HEK293T (cell line): ENCODE results near the gene HAT1.

Experiments used
- CTCF ChIA-PET: fragments of 350-600 bp; formaldehyde crosslinking; extraction: SDS; loops from one replicate; lab custom pipeline; 2021; ENCODE audit warnings: antibody characterized with exemption, inconsistent platforms; lab: Yijun Ruan, JAX
- POLR2A ChIA-PET: fragments of 350-600 bp; formaldehyde crosslinking; extraction: SDS; loops from one replicate; lab custom pipeline; 2020; ENCODE audit warnings: antibody characterized with exemption, inconsistent platforms; lab: Yijun Ruan, JAX
- DNase-seq: peaks from one replicate; pipeline ENCODE4 v3.0.0; 2012; ENCODE audit warnings: mixed read lengths; ENCODE audit errors: extremely low spot score
- ARNT ChIP-seq: fragments of 450-650 bp; IDR thresholded peaks from 2 replicates; pipeline ENCODE4 v1.6.1; 2017; ENCODE audit warnings: mild to moderate bottlenecking
- BHLHE40 ChIP-seq: fragments of 450-650 bp; IDR thresholded peaks from 2 replicates; pipeline ENCODE4 v1.6.1; 2016; ENCODE audit warnings: mild to moderate bottlenecking, moderate library complexity, borderline replicate concordance
- CTBP1 ChIP-seq: fragments of 450-650 bp; IDR thresholded peaks from 2 replicates; pipeline ENCODE4 v1.6.1; 2016; ENCODE audit warnings: borderline replicate concordance
- ELF4 ChIP-seq: fragments of 450-650 bp; IDR thresholded peaks from 2 replicates; pipeline ENCODE4 v1.6.1; 2017; ENCODE audit warnings: antibody characterized with exemption
- FOXA1 ChIP-seq: fragments of 450-650 bp; IDR thresholded peaks from 2 replicates; pipeline ENCODE4 v1.6.1; 2016; ENCODE audit warnings: mild to moderate bottlenecking
- FOXK2 ChIP-seq: fragments of 450-650 bp; IDR thresholded peaks from 2 replicates; pipeline ENCODE4 v1.6.1; 2016; ENCODE audit warnings: mild to moderate bottlenecking
- FOXM1 ChIP-seq: fragments of 450-650 bp; IDR thresholded peaks from 2 replicates; pipeline ENCODE4 v1.6.1; 2017; ENCODE audit warnings: mild to moderate bottlenecking, borderline replicate concordance
- HDGF ChIP-seq: fragments of 450-650 bp; IDR thresholded peaks from 2 replicates; pipeline ENCODE4 v1.6.1; 2017; ENCODE audit warnings: antibody characterized with exemption, borderline replicate concordance
- L3MBTL2 ChIP-seq: fragments of 450-650 bp; conservative IDR thresholded peaks from 2 replicates; pipeline ENCODE4 v1.6.1; 2016; ENCODE audit warnings: mild to moderate bottlenecking
- LEF1 ChIP-seq: fragments of 450-650 bp; IDR thresholded peaks from 2 replicates; pipeline ENCODE4 v1.6.1; 2017; ENCODE audit warnings: mild to moderate bottlenecking, borderline replicate concordance
- NFRKB ChIP-seq: fragments of 450-650 bp; IDR thresholded peaks from 2 replicates; pipeline ENCODE4 v1.6.1; 2016; ENCODE audit warnings: mild to moderate bottlenecking, moderate library complexity
- SP1 ChIP-seq: fragments of 450-650 bp; IDR thresholded peaks from 2 replicates; pipeline ENCODE4 v1.6.1; 2017
- SUZ12 ChIP-seq: fragments of 450-650 bp; IDR thresholded peaks from 2 replicates; pipeline ENCODE4 v1.6.1; 2016; ENCODE audit warnings: mild to moderate bottlenecking
- TARDBP ChIP-seq: fragments of 450-650 bp; IDR thresholded peaks from 2 replicates; pipeline ENCODE4 v1.6.1; 2016
- ZNF384 ChIP-seq: fragments of 450-650 bp; IDR thresholded peaks from 2 replicates; pipeline ENCODE4 v1.6.1; 2016
- TF ChIP-seq, protein P1 (sequence below): fragments of 450-650 bp; IDR thresholded peaks from 2 replicates; pipeline ENCODE4 v1.6.1; 2016

Gene HAT1

DNA sequence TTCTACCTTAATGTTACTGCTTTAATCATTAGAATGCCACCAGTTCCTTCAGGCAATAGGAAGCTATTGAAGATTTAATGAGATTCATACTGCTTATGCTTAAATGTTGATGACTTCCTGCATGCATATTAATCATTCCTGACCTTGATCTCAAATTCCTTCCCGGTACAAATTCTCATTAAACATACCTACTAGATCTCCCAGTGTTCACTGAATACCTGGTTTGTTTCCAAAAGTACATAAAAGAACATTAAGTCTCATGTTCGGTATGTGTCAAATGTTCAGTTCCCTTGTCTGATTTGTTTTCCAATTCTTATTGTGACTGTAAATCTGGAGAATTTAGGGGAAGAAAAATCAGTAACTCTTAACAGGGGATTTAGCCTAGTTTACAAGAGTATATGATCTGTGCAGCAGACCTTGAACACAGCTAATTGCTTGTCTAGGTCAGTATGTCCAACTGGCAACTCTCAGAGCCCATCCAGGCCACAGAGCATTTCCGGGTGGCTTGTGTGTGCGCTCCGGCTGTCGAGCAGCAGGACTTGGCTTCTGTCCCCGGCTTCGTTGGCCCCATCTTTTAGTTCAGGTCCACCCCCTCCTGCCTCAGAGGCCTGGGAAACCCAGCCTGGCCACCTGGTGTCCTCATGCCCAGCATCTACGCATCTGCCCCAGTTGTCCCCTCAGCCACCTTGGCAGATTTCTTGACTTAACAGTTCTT, 90.6 kb downstream of the HAT1 start:
- ChIA-PET POLR2A (interaction anchor here (0.8 kb wide), 1 partner anchor 84 kb away, joined by 4 read pairs; no protein-coding TSS in a partner anchor), CTCF (interaction anchor here (1.3 kb wide), 1 partner anchor 9 kb away, joined by 8 read pairs; no protein-coding TSS in a partner anchor)
- TF ChIP-seq FOXK2 (no peak), ZNF384 (no peak), NFRKB (no peak), FOXM1 (no peak), CTBP1 (no peak), TARDBP (no peak)
- no peak for DNase-seq

DNA sequence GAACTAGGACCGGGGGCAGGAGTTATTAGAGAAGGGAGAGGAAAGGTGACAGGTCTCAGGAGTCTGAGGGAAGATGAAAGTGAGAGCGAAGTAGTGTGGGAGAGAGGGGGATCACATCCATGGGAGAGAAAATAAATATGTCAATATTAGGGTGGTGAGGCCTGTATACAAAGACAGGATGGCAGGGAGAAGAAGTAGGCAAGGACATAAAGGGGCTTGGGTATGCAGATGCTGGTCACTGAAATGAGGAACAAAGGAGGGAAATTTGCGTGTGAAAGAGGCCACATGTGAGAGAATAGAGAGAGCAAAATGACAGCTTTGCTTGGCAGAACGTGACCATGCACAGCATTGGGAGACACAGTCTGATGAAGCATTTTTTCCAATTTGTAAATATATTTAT, 91.1 kb downstream of the HAT1 start:
- TF ChIP-seq SP1 (no peak), CTBP1 (no peak), L3MBTL2 (no peak), ELF4 (no peak), LEF1 (no peak), BHLHE40 (no peak), HDGF (no peak), FOXK2 (no peak), SUZ12 (no peak), FOXM1 (no peak), FOXA1 (no peak), ARNT (no peak), NFRKB (no peak)
- TF ChIP-seq, protein P1, sequence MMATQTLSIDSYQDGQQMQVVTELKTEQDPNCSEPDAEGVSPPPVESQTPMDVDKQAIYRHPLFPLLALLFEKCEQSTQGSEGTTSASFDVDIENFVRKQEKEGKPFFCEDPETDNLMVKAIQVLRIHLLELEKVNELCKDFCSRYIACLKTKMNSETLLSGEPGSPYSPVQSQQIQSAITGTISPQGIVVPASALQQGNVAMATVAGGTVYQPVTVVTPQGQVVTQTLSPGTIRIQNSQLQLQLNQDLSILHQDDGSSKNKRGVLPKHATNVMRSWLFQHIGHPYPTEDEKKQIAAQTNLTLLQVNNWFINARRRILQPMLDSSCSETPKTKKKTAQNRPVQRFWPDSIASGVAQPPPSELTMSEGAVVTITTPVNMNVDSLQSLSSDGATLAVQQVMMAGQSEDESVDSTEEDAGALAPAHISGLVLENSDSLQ: no peak
- POLR2A ChIA-PET: no interaction called here
- no peak for DNase-seq
- CTCF ChIA-PET: no interaction called here

DNA sequence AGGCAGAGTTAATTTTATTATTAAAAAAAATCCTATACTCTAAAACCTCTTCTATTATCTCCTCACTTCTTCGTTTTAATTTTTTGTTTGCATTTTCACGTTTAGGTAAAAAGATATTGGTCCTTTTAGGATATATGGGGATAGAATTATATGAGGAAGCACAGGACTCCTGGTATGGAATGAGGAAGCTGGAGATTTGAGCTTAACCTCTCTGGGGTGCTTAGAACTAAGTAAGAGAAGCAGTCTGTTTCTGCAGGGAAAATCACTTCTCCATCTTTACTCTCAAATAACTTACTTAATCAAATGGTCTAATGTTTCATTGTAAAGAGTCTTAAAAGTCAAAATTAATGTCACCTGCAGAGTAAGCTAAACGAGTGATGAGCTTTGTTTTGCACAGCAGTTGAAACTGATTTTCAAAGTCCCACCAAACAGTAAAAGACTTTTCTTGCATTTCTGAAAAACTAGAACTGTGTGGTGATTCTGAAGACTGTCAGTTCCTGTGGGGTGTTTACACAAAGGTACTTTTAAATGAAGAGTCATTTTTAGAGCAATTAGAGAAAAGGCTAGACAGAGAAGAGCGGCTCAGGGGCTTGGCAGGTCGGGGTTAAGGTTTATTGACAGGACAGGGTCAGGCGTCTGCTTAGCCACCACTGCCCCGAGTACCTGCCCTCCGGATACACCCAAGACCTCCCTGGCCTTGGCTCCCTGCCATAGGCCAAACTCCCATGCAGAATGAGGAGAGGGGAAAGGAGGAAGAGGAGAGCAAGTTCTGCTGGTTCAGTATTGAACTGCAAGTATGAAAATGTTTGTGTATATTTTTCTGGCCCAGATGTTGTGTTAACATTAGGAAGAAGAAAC, 99.0 kb downstream of the HAT1 start:
- POLR2A ChIA-PET: no interaction called here
- CTCF ChIA-PET: interaction anchor here (2.4 kb wide), 1 partner anchor 9 kb away, joined by 8 read pairs; no protein-coding TSS in a partner anchor
- no peak for DNase-seq
- TF ChIP-seq FOXA1 (no peak), FOXK2 (no peak), SUZ12 (no peak), HDGF (no peak), L3MBTL2 (no peak), ELF4 (no peak)
- TF ChIP-seq, protein P1: no peak

GRCh38 chr2:172021955-172022354, 99.7 kb downstream of the HAT1 start:
- POLR2A ChIA-PET: no interaction called here
- CTCF ChIA-PET: interaction anchor here (2.4 kb wide), 1 partner anchor 10 kb away, joined by 8 read pairs; no protein-coding TSS in a partner anchor
- no peak for DNase-seq
- TF ChIP-seq ZNF384 (no peak), NFRKB (no peak), SP1 (no peak), ELF4 (no peak), FOXM1 (no peak), L3MBTL2 (no peak), FOXA1 (no peak), TARDBP (no peak), CTBP1 (no peak), LEF1 (no peak), BHLHE40 (no peak), HDGF (no peak), FOXK2 (no peak), ARNT (no peak), SUZ12 (no peak)
- TF ChIP-seq, protein P1: no peak

DNA sequence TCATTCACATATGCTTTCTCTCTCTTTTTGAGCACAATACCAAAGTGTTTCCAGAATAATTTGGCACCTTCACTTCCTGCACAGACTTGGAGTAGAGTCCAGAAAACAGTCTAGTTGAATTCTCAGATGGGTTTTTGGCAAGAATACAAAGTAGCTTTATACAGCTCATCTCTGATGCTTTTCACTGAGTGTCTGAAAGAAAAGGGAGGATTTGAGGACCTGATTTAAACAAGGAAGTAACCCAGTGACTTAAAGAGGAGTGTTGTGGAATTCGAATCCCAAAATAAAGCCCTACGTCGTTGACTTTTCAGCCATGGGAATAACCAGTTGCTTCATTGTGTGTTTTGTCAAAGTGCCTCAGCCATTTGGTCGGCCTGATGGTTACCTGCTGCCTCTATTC, 109.3 kb downstream of the HAT1 start:
- CTCF ChIA-PET: no interaction called here
- no peak for DNase-seq
- TF ChIP-seq TARDBP: no peak
- POLR2A ChIA-PET: no interaction called here
